GM12892 (cell line): Measurements from ENCODE around the gene ZDHHC3.

ENCODE experiments used
- DNase-seq: peaks from one replicate; pipeline ENCODE4 v3.0.0; 2011; ENCODE audit not compliant: insufficient read length
- FAIRE-seq: peaks from 2 replicates; lab custom pipeline; 2011; peaks lifted over from hg19 to GRCh38; lab: Jason Lieb, UNC
- POLR2A ChIP-seq: IDR thresholded peaks from 2 replicates; pipeline ENCODE4 v1.6.1; 2011; ENCODE audit warnings: low read depth, low read length, control low read depth
- POLR2AphosphoS5 ChIP-seq: IDR thresholded peaks from 2 replicates; pipeline ENCODE4 v1.6.1; 2011; ENCODE audit warnings: low read depth, low read length, control low read depth
- TAF1 ChIP-seq: IDR thresholded peaks from 2 replicates; pipeline ENCODE4 v1.6.1; 2011; ENCODE audit warnings: low read depth, mild to moderate bottlenecking, control low read depth, low read length, borderline replicate concordance

ZDHHC3 gene

DNA sequence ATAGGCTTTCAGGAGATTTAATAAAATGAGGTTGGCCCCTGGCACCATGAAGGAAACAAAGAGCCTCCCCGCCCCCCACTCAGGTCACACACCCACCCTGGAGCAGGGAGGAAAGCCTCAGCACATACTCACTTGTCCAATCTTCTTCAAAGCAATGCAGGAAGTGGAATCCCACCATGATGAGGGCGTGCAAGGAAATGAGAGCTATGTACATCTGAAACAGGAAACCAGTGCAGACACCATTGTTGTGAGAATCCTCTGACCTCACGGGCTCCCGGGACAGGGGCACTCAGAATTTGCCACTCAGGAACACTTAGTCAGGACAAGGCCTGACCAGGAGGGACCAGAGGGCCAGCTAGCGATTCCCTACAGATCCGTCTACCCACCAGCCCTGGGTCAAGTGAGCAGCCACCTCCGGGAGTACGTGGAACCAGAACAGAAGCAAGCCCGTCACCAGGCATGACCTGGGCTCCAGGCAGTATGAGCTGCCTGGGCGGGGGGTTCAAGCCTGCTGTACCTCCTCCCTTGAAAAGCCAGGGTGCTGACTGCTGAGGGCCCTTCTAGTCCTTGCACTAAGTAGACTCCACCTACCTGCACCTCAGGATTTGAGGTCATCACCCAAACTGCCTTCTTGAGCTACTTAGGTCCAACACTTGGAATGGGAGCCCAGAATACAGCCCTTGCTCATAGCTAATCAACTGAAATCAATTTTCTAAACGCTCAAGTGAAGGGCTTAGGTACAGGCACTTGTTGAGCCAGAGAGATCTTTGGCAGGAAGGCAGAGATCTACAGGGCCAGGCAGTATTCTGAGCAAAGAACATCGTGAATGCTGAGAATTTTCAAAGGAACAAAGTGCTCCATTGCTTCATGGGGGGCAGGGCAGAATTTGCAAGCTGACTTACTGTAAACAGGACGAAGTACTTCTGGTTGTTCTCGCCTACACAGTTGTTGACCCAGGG lies 42.7 kb downstream of the ZDHHC3 start:
- TF ChIP-seq TAF1, result no peak
- TF ChIP-seq POLR2A, result no peak
- no peak for TF ChIP-seq POLR2AphosphoS5
- DNase-seq, result no peak
- no peak for FAIRE-seq

DNA sequence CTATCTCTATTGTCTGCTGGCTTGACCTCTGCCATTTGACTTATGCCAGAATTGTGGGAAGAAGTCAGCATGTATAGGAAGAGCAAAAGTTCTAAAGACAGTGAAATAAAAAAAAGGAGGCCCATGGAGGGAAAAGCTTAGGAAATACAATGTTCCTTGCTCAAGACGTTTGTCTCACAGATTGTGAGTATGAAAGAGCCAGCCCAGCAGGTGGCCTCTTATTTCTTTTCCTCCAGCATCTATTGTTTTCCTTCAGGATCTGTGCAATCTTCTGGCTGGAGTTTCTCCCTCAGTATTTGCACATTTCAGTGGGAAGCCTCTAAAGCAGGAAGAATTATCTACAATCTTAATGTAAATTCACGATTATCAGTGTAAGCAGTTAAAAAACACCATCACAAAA lies 43.7 kb downstream of the ZDHHC3 start:
- TF ChIP-seq POLR2A, result no peak
- no peak for TF ChIP-seq TAF1
- no peak for TF ChIP-seq POLR2AphosphoS5
- DNase-seq, result no peak
- no peak for FAIRE-seq

DNA sequence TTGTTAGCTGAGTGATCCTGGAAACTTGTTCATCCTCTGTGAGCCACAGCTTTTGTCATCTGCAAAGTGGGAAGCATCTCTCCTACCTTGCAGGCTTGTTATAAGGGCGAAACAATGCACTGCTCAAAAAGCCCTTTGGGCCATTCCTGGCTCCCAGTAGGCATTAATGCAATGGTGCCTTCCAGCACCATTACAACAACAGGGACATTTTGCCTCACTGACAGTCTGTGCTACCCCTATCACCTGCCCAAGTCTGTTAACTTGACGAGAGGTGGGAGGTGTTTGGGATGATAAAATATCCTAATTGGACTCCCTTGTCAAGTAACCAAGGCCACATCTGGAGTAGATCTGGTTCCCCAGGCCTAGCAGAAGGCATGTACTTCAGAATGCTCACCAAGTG lies 44.2 kb downstream of the ZDHHC3 start:
- no peak for FAIRE-seq

DNA sequence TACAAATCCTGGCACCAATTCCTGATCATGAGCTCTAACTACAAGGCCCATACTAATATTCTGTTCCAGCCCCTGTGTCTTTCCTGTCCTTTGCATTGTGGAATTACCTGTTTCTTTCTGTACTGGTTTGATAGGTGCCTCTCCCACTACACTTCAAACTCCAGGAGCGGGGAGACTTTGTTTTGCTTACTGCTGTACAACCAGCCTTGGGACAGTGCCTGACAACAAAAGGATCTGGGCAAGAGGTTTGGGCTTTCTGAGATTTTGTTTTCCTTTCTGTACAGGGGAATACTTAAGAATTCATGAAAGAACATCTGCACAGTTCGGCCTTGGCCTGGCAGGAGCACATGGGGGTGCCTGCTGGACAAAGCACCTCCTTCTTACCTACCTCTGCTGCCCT lies 45.1 kb downstream of the ZDHHC3 start:
- TF ChIP-seq POLR2A (no peak), TAF1 (no peak), POLR2AphosphoS5 (no peak)
- FAIRE-seq (no peak), DNase-seq (no peak)

More for the DNA sequence above, 44.2 kb downstream of the ZDHHC3 start:
- DNase-seq, result no peak
- no peak for TF ChIP-seq TAF1
- no peak for TF ChIP-seq POLR2AphosphoS5
- TF ChIP-seq POLR2A, result no peak

- no peak for FAIRE-seq
- no peak for TF ChIP-seq POLR2AphosphoS5
- no peak for TF ChIP-seq POLR2A
- TF ChIP-seq TAF1, result no peak
Measured at GRCh38 chr3:44929782-44930181, 46.2 kb downstream of the ZDHHC3 start.

DNA sequence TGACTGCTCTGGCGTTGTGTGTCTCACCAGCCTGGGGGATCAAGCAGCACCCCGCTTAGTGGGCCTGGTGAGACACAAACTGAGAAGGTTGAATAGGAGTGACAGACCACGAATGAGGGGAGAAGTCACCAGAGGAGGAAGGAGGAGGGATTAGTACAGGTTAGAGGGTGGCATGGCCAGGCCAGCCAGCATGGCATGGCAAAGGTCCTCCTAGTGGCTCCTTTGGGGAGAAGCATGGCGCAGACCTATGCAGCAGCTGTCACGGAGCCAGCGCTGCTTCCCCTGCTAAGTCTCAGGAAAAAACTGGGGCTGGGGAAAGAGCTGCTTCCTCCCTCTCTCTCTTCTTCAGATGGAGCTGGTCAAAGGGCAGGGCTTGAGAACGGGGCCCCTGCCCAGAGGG lies 48.6 kb downstream of the ZDHHC3 start:
- no peak for FAIRE-seq
- TF ChIP-seq POLR2A (no peak), POLR2AphosphoS5 (no peak), TAF1 (no peak)

More at GRCh38 chr3:44929782-44930181, 46.2 kb downstream of the ZDHHC3 start:
- DNase-seq, result no peak

DNA sequence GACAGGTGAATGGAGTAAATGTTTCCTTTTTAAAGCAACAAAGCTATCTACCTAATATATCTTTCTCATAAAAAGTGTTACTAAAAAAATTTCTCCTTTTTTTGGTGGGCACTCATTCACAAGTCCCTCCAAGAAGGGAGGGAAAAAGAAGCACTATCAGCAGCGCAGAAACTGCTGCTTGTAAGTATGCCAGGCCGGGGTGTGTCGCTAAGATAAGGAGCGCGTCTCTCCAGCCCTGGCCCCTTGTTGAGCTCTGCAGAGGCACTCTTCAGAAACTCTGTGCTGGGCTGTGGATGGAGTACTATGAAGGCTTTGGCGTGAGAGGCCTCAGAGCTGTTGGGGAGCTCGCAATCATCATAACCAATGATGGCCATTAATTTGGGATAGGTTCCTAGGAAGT lies 49.1 kb downstream of the ZDHHC3 start:
- TF ChIP-seq TAF1, result no peak
- DNase-seq (no peak), FAIRE-seq (no peak)

More for the DNA sequence above, 48.6 kb downstream of the ZDHHC3 start:
- DNase-seq, result no peak

DNA sequence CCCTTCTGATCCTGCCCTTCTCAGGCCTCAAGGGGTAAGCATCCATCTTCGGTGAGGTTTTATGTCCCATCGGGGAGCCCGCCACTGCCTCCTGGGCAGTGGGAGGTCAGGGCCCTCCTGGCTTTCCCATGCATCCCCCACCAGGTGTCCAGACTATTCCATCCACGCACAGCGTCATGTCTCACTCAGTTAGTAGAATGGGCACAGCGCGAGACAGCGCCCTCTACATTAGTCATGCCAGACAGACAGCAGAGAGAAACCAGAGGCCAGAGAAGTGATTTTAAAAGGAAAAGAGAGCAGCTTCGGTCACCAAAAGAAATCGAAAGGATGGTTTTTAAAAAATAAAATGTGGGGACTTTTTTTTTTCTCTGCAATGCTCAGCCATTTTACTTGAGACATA lies 49.8 kb downstream of the ZDHHC3 start:
- DNase-seq (no peak), FAIRE-seq (no peak)
- TF ChIP-seq POLR2AphosphoS5 (no peak), POLR2A (no peak), TAF1 (no peak)

GRCh38 chr3:44924457-44925084 lies 51.4 kb downstream of the ZDHHC3 start:
- TF ChIP-seq POLR2AphosphoS5, result no peak
- FAIRE-seq (no peak), DNase-seq (no peak)

- no peak for DNase-seq
- TF ChIP-seq POLR2A (no peak), POLR2AphosphoS5 (no peak), TAF1 (no peak)
- FAIRE-seq, result no peak
Measured at GRCh38 chr3:44923632-44924456, 52.1 kb downstream of the ZDHHC3 start.

DNA sequence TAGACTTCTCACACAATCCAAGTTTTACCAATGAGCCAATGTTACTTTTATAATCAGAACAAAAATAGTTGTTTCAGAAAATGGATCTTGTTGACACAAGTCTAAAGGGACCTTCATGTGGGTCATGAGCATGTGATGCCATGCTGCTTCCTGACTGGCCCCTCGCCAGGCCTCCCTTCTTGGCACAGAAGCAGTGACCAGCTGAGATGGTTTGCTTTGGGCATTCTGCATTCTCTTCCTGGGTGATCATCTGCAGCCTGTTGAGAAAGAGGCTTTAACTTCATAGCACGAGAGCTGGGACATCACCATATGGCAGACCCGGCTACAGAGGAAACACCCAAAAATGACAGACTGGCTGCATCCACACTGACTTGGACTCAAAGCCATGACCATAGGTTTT lies 55.9 kb downstream of the ZDHHC3 start:
- DNase-seq, result no peak
- no peak for TF ChIP-seq POLR2AphosphoS5
- TF ChIP-seq POLR2A, result no peak
- no peak for TF ChIP-seq TAF1
- no peak for FAIRE-seq
